Limb (tissue), 2 donors: ENCODE measurements around the gene RAB2B.
A peak's percentile ranks its signal among the peaks of the same experiment; 100 is the strongest.
"Not testable (repeated sequence)": the region's sequence is repeated elsewhere in the genome, so short reads cannot be mapped to it uniquely, and the experiment has no call there.

Source experiments
- DNase-seq, 2 donors: peaks; one replicate each; pipeline ENCODE4 v3.0.0-alpha.2; 2016; ENCODE audit errors: extremely low spot score in 2 of 2

Gene RAB2B

DNA sequence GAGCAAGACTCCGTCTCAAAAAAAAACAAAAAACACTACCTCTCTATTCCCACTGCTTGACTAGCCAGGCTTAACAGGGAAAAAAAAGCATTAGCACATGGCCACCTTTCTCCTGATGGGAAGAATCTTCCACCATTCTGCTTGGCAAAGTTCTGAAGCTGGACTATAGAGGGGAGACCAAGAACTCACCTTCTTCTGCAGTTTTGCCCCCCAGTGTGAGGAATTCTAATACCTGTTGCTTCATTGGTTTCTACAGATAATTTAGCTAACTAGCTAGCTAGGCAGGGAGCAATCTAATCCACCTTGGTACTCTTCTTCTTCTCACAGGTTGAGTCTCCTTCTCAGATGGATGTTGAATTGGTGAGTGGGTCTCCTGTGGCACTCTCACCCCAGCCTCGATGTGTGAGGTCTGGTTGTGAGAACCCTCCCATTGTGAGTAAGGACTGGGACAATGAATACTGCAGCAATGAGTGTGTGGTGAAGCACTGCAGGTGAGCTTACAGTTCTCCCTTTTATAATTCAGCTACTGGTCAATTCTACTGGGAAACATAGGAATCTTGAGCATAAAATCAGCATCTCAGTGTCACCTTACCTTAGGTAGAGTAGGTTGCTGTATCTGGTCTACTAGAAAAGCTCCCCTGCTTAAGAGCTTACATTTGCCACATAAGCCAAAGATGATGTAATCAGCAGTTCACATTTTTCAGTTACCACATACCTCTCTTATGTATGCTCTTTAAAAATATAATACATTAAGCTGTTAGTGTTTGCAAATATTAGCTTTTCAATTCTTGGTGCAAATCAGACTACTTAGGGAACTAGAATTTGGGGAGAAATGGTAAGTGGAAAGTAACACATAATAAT lies 18.4 kb upstream of the RAB2B start:
- DNase-seq, result no peak

DNA sequence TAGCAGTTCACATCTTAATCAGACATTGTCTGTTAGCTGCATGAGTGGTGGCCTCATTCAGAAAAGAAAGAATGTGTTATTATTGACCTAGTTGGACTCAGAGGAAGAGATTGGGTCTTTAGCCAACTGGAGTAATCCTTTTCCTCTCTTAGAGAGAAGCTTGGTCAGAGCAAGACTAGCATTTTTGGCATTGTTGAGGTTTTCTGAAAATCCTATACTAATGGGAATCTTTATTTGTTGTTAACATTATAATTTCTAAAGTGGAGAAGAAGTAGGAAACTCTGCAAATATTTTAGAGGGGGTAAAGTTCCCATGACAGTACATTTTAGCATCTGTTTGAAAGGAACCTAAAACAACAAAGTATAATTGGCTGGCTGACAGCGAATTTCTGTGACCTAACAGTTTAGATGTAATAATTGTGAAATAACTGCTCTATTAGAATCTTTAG lies 9.9 kb upstream of the RAB2B start:
- no peak for DNase-seq

DNA sequence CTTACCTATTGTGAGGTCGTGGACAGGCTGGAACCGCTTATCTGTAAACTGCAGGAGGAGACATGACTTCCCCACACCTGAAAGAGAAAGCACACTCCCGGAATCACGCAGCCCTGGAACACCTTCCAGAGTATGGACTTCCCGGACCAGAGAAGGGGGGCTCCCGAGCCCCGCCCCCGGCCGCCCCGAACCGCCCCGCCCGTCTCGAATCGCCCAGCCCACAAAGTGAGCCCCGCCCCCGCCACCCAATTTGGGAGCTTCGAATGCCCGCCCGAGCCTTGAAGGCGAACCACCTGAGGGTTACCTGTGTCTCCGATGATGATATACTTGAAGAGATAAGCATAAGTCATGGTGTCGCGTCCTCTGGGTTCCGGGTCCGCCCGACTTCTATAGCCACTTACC lies 235 bp downstream of the RAB2B start:
- DNase-seq, result peak in 1 of 2 donors; percentile 92

DNA sequence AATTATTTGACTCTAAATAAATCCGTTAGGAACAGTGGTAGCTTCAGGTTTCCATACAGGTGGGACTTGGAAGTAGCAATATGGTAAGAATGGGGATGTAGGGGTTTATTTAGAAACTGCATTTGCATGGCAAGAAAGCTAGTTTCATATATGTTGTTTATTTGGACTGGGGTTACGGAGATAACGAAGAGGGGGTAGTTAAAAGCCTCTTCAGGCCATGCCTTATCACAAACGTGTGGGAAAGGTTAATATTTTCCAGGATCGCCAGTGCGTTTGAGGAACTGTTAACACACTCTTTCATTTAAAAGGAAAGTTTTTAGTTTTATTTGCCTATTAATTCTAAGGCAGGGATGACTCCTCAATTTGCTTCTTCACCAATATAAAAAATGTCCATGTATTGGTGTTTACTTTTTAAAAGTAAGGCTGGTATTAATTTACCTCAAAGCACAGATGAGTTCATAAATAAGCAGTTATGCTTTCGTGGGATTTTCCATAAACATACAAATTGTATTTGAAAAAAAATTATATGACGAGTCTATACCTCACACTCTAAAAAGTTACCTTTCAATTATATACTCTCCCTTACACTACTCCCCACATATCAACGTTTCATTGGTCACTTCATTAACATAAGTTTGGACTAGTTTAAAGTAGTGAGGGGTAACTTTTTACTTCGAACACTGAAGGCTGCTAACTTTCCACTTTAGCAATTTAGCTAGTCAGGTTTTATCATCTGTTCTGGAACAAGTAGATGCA lies 814 bp downstream of the RAB2B start:
- no peak for DNase-seq

DNA sequence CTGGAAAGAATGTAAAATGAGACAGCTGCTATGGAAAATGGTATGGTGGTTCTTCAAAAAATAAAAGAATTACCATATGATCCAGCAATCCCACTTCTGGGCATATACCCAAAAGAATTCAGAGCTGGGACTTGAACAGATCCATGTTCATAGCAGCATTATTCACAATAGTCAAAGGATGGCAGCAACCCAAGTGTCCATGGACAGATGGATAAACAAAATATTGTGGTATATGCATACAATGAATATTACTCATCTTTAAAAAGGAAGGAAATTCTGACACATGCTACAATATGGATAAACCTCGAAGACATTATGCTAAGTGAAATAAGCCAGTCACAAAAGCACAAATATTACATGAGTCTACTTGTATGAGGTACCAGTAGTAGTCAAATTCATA lies 9.1 kb downstream of the RAB2B start:
- DNase-seq, result no peak

DNA sequence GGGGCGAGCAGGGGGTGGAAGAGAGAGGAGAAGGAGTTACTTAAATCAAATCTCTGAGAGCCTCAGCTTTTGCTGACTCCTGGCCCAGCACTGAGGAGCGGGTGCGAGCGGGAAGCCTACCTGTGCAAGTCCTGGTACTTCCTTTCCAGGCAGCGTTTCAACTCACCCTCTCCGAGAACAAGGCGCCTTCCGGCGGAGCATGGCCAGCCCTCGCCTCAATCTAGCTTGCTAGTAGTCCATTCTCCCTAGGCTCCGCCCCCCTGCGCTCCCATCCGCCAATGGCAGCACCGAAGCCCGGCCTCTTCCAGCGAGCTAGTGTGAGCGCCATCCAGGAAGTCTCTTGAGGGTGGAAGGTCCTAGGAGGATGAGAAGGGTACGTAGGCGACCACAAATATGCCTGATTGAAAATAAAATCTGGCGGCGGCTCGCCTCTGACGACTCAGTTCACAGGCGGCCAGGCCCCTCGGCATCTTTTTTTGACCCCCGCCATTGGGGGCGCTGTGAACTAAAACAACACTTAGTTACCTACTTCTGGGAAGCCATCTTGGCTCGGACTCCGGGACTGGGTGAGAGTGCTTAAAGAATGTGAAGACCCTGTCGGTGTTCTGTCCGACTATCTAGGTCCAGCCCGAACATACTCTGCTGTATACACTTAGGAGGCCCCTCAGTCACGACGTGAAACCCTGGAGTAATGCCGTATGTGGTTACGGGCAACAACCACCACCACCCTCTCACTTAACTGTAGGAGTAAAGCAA lies 20.7 kb downstream of the RAB2B start, which contains the start of gene CHD8:
TSS of gene CHD8 (minus strand) at position 212 of the 756 bp plus-strand sequence. CDS start 24,480 bp downstream, outside the sequence.
- DNase-seq, result peak; percentile 98 to 100

DNA sequence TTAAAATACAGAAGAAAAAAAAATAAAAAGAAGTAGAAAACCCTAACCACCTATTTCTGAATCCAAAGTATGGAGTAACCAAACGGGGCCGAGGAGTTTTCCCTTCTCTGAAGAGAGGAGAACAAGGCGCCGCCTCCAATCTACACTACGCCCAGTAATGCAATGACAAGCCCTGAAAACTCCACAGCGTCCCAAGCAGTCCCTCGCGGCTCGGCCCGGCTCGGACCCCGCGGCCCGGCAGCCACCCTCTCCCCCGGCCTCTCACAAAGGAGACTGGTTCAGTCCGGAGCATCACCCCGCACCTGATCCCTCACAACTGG lies 21.2 kb downstream of the RAB2B start:
- no peak for DNase-seq

DNA sequence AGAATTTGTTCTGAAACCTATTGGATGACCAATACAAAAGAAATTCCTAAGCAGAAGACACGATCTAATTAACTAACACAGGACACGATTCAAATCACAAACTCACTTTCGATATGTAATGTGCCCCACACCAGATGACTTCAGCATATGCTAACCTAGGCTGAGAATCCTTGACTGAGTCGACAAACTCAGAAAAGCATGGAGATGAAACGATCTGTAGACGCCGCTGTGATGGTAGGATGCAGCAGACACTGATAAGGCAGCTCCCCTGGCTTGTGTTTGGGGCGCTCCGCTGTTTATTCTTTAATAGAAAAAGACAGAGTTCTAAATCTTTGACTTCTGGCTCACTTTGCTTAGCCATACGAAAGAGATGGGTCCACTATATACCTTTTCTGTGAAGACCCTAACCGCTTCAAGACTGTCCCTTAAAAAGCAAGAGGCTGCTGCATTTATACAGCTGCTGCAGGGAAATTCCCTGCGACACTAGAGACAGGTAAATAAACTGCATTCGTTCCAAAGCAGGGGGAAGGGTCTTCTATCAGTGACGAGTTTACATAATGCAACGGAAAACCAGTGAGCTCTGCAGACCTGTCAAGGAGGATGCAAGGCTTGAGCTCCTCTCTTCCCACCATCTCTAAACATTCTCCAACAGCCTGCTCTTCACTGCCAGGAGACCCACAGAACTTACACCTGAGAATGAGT lies 21.8 kb downstream of the RAB2B start:
- no peak for DNase-seq

DNA sequence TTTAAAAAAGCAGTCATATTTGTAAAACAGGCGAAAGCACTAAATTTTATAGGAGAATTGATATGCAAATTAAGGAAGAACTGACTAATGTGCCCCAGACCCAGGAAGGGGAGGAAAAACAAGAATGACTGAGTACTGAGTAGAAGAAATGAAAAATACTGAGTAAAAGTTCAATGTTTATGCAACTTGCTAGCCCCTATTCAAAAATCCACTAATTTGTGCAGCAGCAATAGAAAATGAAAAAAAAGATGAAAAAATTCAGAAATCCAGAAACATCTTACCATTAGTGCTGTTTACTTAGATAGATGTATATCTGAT lies 26.9 kb downstream of the RAB2B start:
- DNase-seq, result no peak

DNA sequence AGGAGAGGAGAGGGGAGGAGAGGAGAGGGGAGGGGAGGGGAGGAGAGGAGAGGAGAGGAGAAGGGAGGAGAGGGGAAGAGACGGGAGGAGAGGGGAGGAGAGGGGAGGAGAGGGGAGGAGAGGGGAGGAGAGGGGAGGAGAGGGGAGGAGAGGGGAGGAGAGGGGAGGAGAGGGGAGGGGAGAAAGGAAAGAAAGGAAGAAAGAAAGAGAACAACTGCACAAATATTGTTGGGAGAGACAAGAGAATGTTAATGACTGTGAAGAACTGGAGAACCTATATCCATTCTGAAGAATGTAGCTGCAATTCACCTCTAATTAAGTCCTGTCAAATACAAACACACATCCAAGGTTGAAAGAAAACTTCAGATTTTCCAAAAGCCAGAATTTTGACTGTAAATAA lies 34.1 kb downstream of the RAB2B start:
- DNase-seq, result not testable (repeated sequence)

DNA sequence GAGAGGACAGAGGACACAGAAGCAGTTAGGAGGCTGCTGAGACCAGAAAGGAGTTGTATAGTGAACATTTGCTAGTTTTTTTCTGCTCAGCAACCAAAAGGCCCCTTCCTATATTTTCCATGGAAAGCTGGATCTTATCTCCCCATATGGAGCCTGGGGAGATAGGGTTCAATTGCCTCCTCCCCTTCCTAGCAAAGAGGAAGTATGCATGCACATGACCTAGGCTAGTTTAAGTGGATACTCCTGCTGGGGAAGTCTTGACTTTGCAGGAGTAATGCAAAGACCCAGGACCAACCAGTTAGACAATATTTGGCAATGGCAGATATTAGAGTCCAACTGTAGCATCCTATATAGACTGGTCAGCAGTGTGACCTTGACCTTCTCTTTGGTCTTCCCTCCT lies 35.9 kb downstream of the RAB2B start:
- DNase-seq, result no peak

DNA sequence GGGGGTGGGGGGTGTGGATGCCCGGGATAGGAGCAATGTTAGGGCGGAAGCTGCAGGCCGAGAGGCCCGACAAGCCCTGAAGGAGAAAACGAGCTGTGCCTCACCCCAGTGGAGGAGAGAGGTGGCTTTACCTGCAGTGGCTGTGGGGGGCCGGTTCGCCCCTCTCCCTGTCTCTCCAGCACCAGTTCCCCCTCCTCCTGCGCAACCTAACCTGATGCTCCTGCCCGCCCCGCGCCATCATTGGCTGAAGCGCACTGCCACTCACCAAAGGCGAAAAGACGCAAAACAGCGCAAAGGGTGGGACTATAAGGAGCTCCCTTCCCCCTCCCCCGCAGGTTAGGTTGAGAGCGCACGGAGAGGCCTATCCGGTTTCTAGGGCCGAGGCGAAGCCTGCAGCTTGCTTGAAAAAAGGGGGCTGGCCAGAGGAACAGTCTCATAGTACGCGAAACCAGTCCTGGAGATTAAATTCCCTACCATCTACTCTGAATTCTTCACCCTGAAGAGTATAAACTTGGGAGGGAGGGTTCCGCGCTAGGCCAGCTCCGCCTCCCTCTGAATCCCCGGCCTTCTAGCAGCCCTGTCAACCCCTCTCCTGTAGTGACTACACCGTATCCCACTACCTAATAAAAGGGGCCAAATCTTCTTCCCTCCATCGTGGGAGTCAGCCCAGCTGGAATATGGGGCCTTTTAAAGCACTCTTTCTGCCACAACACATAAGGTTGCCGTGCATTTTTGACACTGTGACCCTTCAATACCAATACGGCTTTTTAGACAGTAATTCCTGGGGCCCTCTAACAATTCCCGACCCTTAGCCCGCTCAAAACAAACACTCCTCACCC lies 39.5 kb downstream of the RAB2B start:
- peak; percentile 98 to 100 for DNase-seq

DNA sequence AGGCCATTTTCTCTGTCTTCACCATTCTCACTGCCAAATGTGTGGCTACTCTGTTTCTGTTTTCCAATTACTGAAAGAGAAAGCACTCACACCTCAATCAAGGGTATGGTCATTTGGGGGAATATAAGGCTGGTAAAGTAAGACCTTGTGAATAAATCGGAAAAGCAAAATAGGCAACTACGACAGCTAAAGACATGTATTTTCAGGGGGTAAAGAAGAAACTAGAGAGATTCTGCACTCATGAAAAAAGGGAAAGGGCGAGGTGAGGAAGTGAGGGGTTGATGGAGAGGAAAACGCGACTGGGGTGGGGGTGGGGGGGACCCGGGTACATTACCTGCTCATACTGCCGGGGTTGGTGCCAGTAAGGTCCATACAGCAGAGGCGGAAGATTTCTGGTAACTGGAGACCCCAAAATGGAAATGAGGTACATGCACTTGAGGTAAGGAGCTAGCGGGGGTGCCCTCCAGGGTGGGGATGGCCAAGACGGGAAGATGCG lies 40.1 kb downstream of the RAB2B start:
- DNase-seq, result no peak

DNA sequence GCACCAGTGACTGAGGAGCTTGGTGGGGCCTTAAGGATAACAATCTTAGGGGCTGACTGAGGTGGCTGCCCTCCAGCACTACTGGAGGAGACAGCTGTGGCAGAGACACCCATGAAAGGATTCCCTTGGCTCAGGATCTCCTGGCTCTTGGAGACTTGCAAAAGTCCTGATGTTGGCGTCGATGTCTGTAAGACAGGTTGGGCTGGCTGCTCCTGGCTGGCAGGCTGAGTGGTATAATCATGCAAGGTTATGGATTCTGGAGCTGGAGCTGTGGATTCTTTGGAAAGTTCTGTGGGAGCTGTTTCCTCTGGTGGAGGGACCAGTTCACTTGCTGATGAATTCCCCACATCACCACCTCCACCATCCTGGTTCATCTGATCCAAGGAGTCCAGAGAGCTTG lies 45.6 kb downstream of the RAB2B start:
- DNase-seq, result no peak

DNA sequence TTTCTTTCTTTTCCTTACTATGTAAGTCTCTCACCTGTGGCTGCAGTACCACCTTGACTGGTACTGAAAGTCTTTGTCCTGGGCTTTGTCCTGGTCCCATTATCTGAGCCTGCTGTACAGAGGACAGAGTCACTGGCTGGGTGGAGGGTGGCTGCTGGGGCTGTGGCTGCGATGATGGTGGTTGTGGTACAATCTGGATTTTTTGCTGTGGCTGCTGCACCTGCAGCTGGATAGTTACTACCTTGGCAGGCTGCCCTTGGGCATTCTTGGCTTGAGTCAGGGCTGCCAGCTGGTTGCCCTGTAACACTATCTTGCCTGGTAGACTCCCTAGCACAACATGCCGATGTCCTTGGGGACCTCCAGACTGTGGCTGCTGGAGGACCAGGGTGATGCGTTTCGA lies 47.8 kb downstream of the RAB2B start:
- no peak for DNase-seq

DNA sequence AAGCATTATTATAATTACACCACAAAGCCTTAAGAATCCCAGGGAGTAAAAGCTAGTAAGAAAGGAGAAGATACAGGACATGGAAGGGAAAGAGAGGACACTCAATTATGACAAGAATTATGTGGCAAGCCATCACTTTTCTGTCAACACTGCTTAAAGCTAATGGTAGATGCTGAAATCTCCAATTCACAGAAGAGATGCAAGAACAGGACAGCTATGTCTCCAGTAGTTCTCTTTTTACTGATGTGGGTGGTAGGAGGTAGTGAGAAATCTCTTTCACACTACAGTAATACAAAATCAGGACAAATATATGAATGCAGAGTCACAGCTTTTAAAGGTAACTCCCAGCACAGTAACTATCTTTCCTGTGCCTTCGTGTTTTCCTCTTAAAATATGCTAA lies 50.1 kb downstream of the RAB2B start:
- DNase-seq, result no peak

DNA sequence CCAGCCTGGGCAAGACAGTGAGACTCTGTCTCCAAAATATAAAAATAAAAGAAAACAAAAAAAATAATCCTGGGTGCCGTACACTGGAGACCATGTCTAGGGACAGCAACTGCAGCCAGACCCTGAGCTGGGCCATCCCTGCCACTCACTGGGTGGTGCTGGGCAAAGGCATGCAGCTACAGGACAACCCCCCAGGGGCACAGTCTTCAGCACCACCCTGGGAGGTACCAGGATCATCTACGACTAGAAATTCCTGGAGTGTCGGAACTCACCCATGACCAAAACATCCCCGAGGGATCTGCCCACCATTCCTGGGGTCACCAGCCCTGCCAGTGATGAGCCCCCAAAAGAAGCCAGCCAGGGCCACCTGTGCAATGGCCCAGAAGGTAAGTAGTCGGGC lies 57.2 kb downstream of the RAB2B start:
- no peak for DNase-seq

DNA sequence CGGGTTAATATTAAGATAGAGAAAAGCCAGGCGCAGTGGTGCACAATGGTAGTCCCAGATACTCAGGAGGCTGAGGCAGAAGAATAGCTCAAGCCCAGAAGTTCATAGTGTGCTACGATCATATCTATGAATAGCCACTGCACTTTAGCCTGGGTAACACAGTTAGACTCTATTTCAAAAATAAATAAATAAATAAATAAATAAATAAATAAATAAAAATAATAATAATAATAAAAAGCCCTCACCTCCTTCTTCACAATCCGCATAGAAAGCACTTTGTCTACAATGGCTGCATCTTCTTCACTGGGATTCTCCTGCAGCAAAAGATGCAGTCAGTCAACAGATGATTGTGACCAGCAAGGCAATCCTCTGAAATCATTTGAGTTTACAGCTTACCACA lies 61.4 kb downstream of the RAB2B start:
- DNase-seq, result no peak

DNA sequence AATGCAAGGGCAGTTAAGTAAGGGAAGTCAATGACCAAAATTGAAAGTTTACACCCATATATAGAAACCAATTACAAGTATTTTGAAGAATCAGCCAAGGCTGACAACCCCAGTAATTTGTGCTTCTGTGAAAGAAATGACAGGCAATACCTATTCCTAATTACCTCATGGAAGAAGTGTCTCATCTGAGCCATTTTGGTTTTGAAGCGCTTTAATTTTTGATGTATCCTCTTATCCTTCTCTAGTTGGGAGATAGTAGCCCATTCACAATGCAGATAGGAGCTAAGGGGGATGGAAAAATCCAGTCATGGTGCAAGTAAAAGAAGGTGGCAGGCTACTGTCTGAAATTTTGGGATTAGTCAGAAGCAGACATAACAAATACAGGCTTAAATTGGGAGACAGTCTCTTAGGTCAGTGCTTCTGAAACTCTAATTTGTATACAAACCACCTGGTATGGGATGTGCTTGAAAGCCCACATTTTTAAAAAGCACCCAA lies 62.6 kb downstream of the RAB2B start:
- no peak for DNase-seq
